GM18499 (cell line): ENCODE data around the gene TMEM63C.

Experiments
- ATAC-seq: cut with Tn5 transposase; IDR thresholded peaks from one replicate; pipeline ENCODE4 v1.9.1; 2021; ENCODE audit warnings: moderate number of reproducible peaks; ENCODE audit not compliant: insufficient read depth, unreplicated experiment

Gene TMEM63C

GRCh38 chr14:77249286-77249685 lies 67.7 kb downstream of the TMEM63C start:
- no peak for ATAC-seq

DNA sequence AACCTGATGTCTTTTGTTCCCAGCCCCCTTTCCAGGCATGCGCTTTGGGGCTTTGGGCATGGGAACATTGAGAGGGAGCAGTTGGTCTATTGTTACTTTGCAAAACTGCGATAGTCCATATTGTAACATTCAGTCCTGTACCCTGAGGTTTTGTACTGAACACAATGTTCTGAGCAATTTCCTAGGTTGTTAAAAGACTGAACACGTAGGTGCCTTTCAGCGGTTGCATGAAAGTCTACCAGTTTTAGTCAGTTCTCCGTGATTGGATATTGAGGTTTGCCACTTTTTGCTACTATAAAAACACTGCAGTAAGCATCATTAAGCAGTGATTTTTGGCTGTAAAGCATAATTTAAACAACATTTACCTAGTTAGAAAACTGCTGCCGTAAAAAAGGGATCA lies 69.3 kb downstream of the TMEM63C start:
- ATAC-seq: no peak

- ATAC-seq: no peak
Observed at GRCh38 chr14:77251870-77252269, 70.3 kb downstream of the TMEM63C start.

- no peak for ATAC-seq
Observed at GRCh38 chr14:77253333-77254190, 72.0 kb downstream of the TMEM63C start.

DNA sequence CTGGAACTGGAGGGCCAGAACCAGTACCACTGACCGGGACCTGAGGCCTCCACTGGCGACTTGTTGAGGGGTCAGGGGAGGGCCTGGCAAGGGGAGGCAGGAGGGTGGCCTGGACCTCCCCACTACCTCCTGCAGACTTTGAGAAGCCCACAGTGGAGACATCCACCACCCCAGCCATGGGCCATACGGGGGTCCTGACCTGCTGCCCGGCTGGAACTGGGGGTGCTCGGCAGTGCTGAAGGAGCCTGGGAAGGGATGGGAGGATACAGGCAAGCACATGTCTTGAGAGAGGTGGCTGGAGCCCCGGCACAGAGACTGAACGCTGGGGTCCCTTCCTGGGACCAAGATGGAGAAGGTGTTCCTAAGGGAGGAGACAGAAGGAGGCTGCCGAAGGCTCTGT lies 75.1 kb downstream of the TMEM63C start:
- no peak for ATAC-seq

DNA sequence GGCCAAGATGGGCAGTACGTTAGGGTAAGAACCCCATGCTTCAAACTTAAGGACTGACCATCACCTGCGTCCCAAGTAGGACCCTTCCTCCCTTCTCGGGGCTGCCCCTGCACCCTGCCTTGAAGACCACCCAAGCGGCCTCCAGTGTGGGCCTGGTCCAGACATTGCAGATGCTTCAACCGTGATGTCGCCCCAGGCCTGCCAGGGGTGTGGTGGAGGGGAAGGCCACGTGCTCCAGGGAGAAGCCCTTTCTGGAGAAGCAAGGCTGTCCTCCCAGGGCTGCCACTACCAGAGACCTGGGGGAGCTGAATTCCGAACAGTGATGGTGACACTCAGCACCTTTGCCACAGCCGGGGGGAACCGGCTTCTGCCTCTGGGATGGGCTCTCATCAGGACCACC lies 76.1 kb downstream of the TMEM63C start:
- ATAC-seq: no peak

DNA sequence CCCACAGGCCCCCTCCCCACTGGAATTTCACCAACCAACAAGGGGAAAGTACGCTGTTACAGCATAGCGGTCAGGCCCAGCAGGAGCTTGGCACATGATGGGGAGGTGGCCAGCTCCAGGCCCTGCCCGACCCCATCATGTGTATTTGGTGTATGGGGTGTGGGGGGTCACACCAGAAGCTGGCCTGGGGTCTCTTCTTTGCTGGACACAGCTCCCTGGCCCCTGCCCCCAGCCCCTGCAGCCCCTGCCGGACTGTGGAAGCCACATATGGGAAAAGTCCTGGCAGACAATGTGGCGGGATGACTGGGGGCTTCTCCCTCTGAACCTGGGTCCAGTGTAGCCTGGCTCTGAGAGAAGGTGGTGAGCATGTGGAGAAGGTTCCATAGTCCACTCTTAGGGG lies 77.0 kb downstream of the TMEM63C start:
- ATAC-seq: no peak

GRCh38 chr14:77259025-77259715 lies 77.6 kb downstream of the TMEM63C start:
- ATAC-seq: no peak

DNA sequence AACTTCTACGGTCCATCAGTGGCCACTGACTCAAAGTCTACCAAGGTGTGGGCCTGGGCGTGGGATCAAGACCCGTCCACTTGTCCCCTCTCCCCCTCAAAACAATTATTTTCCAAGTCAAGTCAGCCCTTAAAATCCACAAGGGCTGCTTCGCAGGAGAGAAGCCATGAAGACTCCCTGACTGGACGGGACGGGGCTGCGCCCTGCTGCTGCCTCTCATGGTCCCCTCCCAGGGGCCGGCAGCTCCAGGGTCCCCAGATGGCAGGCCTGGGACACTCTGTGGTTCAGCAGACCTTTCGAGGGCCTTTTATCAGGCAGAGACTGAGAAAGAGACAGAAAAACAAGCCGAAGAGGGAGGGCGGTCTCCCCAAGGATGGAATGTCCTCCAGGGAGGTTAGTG lies 78.6 kb downstream of the TMEM63C start:
- ATAC-seq: no peak

GRCh38 chr14:77260631-77261030 lies 79.0 kb downstream of the TMEM63C start:
- ATAC-seq: no peak

DNA sequence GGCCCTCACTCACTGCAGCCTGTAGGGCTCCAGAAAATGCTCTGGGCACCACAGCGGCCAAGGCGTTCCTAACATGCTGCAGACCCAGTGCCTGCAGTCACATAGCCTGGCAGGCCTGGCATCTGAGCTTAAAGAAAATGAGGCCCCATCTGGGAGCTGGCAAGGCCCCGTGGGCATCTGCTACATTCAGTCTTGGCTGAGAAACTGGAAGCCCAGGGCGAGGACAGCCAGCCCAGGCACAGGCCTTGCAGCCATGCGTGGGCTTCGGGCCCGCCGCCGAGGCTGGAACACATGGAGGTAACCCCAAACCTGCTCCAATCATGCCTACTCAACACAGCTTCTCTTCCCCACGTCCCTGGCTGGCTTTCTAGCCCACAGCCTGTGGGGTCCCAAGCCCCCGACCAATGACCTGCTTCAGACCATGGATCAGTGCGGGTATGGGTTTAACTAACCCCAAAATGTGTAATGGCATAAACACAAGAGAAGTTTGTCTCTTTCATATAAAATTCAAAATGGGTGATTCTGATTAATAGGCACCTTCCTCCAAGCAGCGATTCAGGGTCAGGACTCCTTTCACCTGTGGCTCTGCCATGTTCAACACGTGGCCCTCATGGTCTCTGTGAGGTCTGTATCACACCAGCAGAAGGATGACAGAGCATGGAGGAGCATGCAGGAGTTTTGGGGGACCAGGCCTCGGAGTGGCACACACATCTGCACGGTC lies 83.0 kb downstream of the TMEM63C start:
- no peak for ATAC-seq

- no peak for ATAC-seq
Observed at GRCh38 chr14:77265187-77265515, 83.6 kb downstream of the TMEM63C start.

DNA sequence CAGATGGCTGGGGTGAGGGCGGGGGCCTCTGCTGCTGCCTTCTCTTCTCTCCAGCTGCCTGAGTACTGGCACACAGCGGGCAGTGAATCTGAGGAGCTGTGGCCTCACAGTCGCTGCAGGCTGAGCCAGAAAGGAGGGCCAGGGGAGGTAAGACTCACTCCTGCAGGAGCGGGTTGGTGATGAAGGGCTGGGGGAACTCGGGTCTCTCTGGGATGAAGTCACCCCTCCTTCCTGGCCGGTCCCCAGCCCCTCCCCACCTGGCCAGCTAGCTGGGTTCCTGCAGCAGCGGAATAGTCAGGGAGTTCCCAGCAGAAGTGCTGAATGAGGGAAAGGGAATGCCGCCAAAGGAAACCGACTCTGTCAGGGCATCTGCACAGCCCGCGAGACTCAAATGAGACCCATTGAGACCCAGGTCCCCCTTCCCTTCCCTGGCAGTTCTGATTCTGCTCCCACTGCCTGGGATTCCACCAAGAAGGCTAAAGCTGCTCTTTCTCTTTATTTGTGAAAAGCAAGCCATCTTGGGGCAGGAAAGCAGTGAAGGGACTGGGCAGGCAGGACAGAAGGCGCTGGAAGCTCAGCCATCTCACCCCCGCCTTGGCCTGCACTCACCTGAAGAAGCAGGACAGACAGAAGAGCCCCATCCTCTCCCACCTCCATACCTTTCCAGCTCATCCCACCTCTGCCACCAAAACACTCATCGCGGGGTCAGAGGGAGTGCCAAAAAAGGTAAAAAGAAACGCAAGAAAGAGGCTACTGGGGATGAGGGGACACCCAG lies 84.2 kb downstream of the TMEM63C start:
- ATAC-seq: no peak

DNA sequence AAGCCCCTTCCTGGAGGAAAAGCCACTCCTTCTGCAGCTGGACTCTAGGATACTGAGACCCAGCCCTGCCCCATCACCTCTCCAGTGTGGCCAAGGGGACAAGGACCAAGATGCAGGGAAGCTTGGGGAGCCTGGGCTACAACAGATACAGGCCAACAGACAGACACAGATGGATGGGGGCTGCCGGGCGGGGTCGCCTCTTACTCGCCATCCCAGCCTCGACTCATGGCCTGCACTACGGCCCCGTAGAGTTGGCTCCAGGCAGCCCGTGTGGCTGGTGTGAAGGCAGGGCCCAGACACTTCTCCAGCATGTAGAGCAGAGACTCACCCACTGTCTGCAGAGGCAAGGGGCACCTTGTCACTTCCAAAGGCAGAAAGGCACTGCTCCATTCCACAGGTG lies 84.7 kb downstream of the TMEM63C start:
- ATAC-seq: no peak

- ATAC-seq: no peak
Observed at GRCh38 chr14:77267937-77268699, 86.5 kb downstream of the TMEM63C start.

- no peak for ATAC-seq
Observed at GRCh38 chr14:77268989-77269600, 87.5 kb downstream of the TMEM63C start.

DNA sequence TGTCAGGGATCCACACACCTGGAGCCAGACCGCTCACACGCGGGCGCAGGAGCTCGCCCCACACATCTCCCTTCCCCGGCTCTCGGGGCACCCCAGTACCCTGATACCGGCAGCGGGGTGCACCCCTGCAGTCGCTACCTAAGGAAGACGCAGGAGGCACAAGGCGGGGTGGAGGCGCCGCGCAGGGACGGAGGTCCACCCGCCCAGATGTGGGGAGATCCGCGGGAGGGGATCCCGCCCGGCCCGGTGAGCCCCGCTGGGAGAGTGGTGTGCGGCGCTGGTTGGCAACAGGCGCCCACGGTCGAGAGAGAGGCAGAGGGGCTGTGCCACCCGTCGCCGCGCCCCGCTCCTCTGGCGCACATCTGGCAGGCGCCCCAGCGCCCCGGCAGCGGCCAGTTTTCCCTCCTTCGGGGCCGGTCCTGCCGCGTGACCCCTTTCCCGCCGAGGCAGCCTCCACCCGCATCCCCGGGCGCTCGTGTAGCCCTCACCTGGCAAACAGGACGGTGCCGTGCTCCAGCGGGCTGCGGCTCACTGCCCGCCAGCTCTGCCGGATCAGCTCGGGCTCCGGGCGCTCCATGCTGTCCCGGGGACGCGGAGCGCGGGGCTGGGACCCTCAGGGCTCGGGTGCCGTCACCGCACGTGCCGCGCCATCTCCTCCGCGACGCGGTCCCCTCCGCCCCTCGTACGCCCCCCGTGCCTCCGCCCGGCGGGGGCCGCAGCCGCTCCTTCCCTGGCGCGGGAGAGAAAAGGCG lies 88.9 kb downstream of the TMEM63C start:
- no peak for ATAC-seq

DNA sequence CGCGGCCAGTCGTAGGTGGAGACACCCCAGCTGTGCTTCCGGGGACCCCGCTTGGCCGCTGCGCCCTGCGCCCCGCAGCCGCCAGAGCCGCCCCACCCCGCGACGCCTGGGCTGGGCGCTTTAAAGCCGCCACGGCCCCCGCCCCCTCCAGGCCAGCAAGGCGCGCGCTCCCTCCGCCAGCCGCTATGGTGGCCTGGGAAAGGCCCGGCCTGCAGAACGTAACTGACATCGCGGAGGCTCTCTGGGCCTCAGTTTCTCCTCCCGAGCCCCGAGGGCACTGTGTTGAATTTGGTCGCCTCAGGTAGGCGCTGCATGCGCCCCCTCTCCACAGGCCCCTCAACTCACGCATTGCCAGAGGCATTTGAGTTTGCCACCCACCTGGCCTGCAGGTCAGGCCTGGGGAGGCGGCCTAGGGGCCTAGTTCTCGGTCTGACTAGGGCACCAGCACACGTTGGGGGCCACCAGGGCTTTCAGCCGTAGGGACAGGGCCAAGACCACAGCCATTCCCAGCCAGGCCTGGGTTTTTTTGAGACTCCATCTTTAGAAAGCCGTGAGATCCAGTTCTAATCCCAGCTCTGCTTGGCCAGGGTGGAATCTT lies 89.6 kb downstream of the TMEM63C start, which contains the start of gene NGB:
Gene NGB, minus strand, starts transcription at position 94 of the 598 bp plus-strand sequence. CDS start 269 bp downstream, outside the sequence.
- no peak for ATAC-seq
